H1 (cell line): ENCODE data around the gene C19orf67. TPM values are rescaled to one million over a fixed set of nuclear protein-coding genes. Genes with fewer than 3 reads are reported as not detected.
"Not testable (repeated sequence)": the region's sequence is repeated elsewhere in the genome, so short reads cannot be mapped to it uniquely, and the experiment has no call there.

Experiments used
- CTCF ChIA-PET: fragments of 300-600 bp; sonication (Branson Sonifier 250); formaldehyde crosslinking; loops from one replicate; lab custom pipeline; 2021; ENCODE audit not compliant: partially characterized antibody; lab: Charles Lee
- POLR2A ChIA-PET: fragments of 300-600 bp; sonication (Branson Sonifier 250); formaldehyde crosslinking; loops from one replicate; lab custom pipeline; 2021; ENCODE audit warnings: inconsistent platforms; ENCODE audit not compliant: partially characterized antibody; lab: Charles Lee
- DNase-seq, 2 experiments: peaks; one replicate each; pipeline versions ENCODE4 v3.0.0 to v3.0.0-alpha.2; 2010 to 2022; ENCODE audit warnings: low spot score in 2 of 2, low read depth in 1 of 2, mixed read lengths in 1 of 2
- FAIRE-seq: peaks from 2 replicates; lab custom pipeline; 2011; peaks lifted over from hg19 to GRCh38; lab: Jason Lieb, UNC
- H2AFZ ChIP-seq: 2 replicates; pipeline ENCODE4 v1.8.1; 2012; ENCODE audit warnings: low read length, inconsistent platforms
- H2AK5ac ChIP-seq: 2 replicates; pipeline ENCODE4 v1.6.1; 2013; ENCODE audit warnings: low read depth, low read length
- H2BK120ac ChIP-seq: replicated peaks from 2 replicates; pipeline ENCODE3; 2013; ENCODE audit warnings: low read depth, low read length, inconsistent platforms
- H2BK12ac ChIP-seq: 2 replicates; pipeline ENCODE4 v1.6.1; 2013; ENCODE audit warnings: low read depth, low read length
- H2BK15ac ChIP-seq: 2 replicates; pipeline ENCODE4 v1.6.1; 2013; ENCODE audit warnings: low read length
- H2BK20ac ChIP-seq: 2 replicates; pipeline ENCODE4 v1.6.1; 2013; ENCODE audit warnings: low read length
- H2BK5ac ChIP-seq: 2 replicates; pipeline ENCODE4 v1.6.1; 2013; ENCODE audit warnings: low read depth, low read length
- H3K14ac ChIP-seq: 2 replicates; pipeline ENCODE4 v1.6.1; 2013; ENCODE audit warnings: inconsistent platforms; ENCODE audit not compliant: insufficient read length
- H3K18ac ChIP-seq: 2 replicates; pipeline ENCODE4 v1.6.1; 2013; ENCODE audit warnings: low read length; ENCODE audit errors: extremely low read depth
- H3K23ac ChIP-seq: 2 replicates; pipeline ENCODE4 v1.6.1; 2013; ENCODE audit warnings: inconsistent platforms; ENCODE audit not compliant: insufficient read length
- H3K23me2 ChIP-seq: 2 replicates; pipeline ENCODE4 v1.6.1; 2013; ENCODE audit warnings: low read depth, low read length
- H3K27ac ChIP-seq: 2 replicates; pipeline ENCODE4 v1.6.1; 2011; ENCODE audit warnings: low read depth, low read length, inconsistent platforms
- H3K27me3 ChIP-seq, 4 experiments: replicated peaks in 1 of 4; 1 replicate in 1 of 4; 2 replicates in 3 of 4; pipeline versions ENCODE4 v1.6.1 to v1.8.1; 2011 to 2013; ENCODE audit warnings: low read length in 3 of 4, mild to moderate bottlenecking in 3 of 4, inconsistent platforms in 2 of 4, mixed read lengths in 2 of 4, moderate library complexity in 1 of 4; ENCODE audit not compliant: control insufficient read depth in 3 of 4, insufficient read depth in 3 of 4; ENCODE audit errors: extremely low read depth in 1 of 4
- H3K36me3 ChIP-seq, 4 experiments: 2 replicates each; pipeline versions ENCODE4 v1.6.1 to v1.8.1; 2011 to 2013; ENCODE audit warnings: mild to moderate bottlenecking in 4 of 4, low read length in 3 of 4, moderate library complexity in 2 of 4, control low read depth in 1 of 4, inconsistent platforms in 1 of 4; ENCODE audit not compliant: insufficient read depth in 4 of 4, control insufficient read depth in 2 of 4
- H3K4ac ChIP-seq: replicated peaks from 2 replicates; pipeline ENCODE3; 2013; ENCODE audit warnings: low read length, low read depth, mixed read lengths, inconsistent platforms; ENCODE audit not compliant: insufficient read length
- H3K4me1 ChIP-seq, 4 experiments: replicated peaks in 1 of 4; 1 replicate in 1 of 4; 2 replicates in 3 of 4; pipeline versions ENCODE4 v1.6.1 to v1.8.1; 2011 to 2013; ENCODE audit warnings: low read length in 3 of 4, inconsistent platforms in 2 of 4, mixed read lengths in 1 of 4; ENCODE audit not compliant: insufficient read depth in 4 of 4, control insufficient read depth in 3 of 4
- H3K4me2 ChIP-seq, 2 experiments: 2 replicates each; pipeline versions ENCODE4 v1.6.1 to v1.8.1; 2011 to 2013; ENCODE audit warnings: low read depth in 2 of 2, low read length in 2 of 2, control low read depth in 1 of 2, inconsistent platforms in 1 of 2, mild to moderate bottlenecking in 1 of 2; ENCODE audit not compliant: insufficient read depth in 1 of 2
- H3K4me3 ChIP-seq, 4 experiments: fragments of 200-600, 300-600 bp in 1 of 4; sonication (generic), shearing (Covaris generic), sonication (Bioruptor Twin) in 1 of 4; 2 replicates each; pipeline versions ENCODE4 v1.5.1 to v1.8.1; 2011 to 2016; ENCODE audit warnings: low read length in 4 of 4, low read depth in 3 of 4, control low read depth in 2 of 4, inconsistent platforms in 2 of 4, mild to moderate bottlenecking in 2 of 4, mixed read lengths in 1 of 4, moderate library complexity in 1 of 4; ENCODE audit not compliant: insufficient read depth in 2 of 4; ENCODE audit errors: extremely low read depth in 1 of 4
- H3K56ac ChIP-seq: replicated peaks from 2 replicates; pipeline ENCODE3; 2013; ENCODE audit warnings: low read depth, mild to moderate bottlenecking, mixed read lengths, low read length, inconsistent platforms; ENCODE audit not compliant: insufficient read length
- H3K79me1 ChIP-seq: 2 replicates; pipeline ENCODE4 v1.6.1; 2013; ENCODE audit warnings: low read depth, low read length, control low read depth
- H3K79me2 ChIP-seq, 2 experiments: 2 replicates each; pipeline versions ENCODE4 v1.6.1 to v1.8.1; 2012 to 2013; ENCODE audit warnings: low read length in 2 of 2, mild to moderate bottlenecking in 2 of 2, inconsistent platforms in 1 of 2; ENCODE audit not compliant: insufficient read depth in 2 of 2, control insufficient read depth in 1 of 2
- H3K9ac ChIP-seq, 4 experiments: replicated peaks in 1 of 4; 1 replicate in 1 of 4; 2 replicates in 3 of 4; pipeline versions ENCODE4 v1.6.1 to v1.8.1; 2011 to 2013; ENCODE audit warnings: low read depth in 3 of 4, low read length in 3 of 4, control low read depth in 2 of 4, mild to moderate bottlenecking in 2 of 4, moderate library complexity in 2 of 4, inconsistent platforms in 1 of 4; ENCODE audit errors: extremely low read depth in 1 of 4
- H3K9me3 ChIP-seq, 2 experiments: 2 replicates each; pipeline versions ENCODE4 v1.6.1 to v1.8.1; 2012 to 2013; ENCODE audit warnings: mild to moderate bottlenecking in 2 of 2, moderate library complexity in 2 of 2, control low read depth in 1 of 2, inconsistent platforms in 1 of 2, low read depth in 1 of 2, low read length in 1 of 2, mixed read lengths in 1 of 2; ENCODE audit not compliant: insufficient read depth in 2 of 2
- H4K20me1 ChIP-seq, 2 experiments: replicated peaks in 1 of 2; 2 replicates each; pipeline versions ENCODE3 to v1.8.1; 2011 to 2013; ENCODE audit warnings: inconsistent platforms in 2 of 2, low read length in 2 of 2, mild to moderate bottlenecking in 1 of 2; ENCODE audit not compliant: insufficient read depth in 2 of 2, control insufficient read depth in 1 of 2
- H4K5ac ChIP-seq: 2 replicates; pipeline ENCODE4 v1.6.1; 2013; ENCODE audit warnings: low read length, low read depth, mixed read lengths, inconsistent platforms; ENCODE audit not compliant: insufficient read length
- H4K8ac ChIP-seq: 2 replicates; pipeline ENCODE4 v1.8.0; 2013; ENCODE audit warnings: mild to moderate bottlenecking, moderate library complexity, low read length, inconsistent platforms; ENCODE audit not compliant: insufficient read depth; ENCODE audit errors: extremely low read depth
- H4K91ac ChIP-seq: replicated peaks from 2 replicates; pipeline ENCODE3; 2013; ENCODE audit warnings: low read length, mixed read lengths, inconsistent platforms; ENCODE audit not compliant: insufficient read length
- WGBS, 2 experiments: shearing (Covaris generic) in 1 of 2; methylation state at CpG; one replicate each; pipeline versions ENCODE4 v1.1.6 to v1.1.7; 2013 to 2015; ENCODE audit warnings: low lambda C conversion rate in 2 of 2, mixed read lengths in 2 of 2, inconsistent platforms in 1 of 2, low coverage in 1 of 2, missing lambda C conversion rate in 1 of 2; ENCODE audit not compliant: insufficient replicate concordance in 2 of 2, insufficient coverage in 1 of 2, insufficient read length in 1 of 2; ENCODE audit errors: extremely low coverage in 1 of 2, missing lambda C conversion rate in 1 of 2; 5-methylcytosine and 5-hydroxymethylcytosine counted together
- polyA plus RNA-seq, 7 experiments: library from polyadenylated mRNA; depleted of rRNA in 3 of 7; stranded (reverse) in 5 of 7; unstranded in 2 of 7; fragments of >200 nt in 5 of 7; fragments of 200-250 nt in 2 of 7; gene quantifications; 1 replicate in 5 of 7; 2 replicates in 1 of 7; 4 replicates in 1 of 7; pipeline versions ENCODE4 v1.2.1 to v1.2.3, GENCODE V29; 2011 to 2013; ENCODE audit warnings: missing spikeins in 2 of 7, mixed read lengths in 2 of 7
- total RNA-seq: library from RNA; stranded (reverse); fragmentation: NEBNext Ultra II Directional; extraction: Animal tissue kit (Norgen Biotek cat#: 25700); gene quantifications from 2 replicates; pipeline ENCODE4 v1.2.1, GENCODE V29; 2021

Gene C19orf67
- total and polyA plus RNA-seq, 2 of the 8 experiments (the other 6 are each of a cell fraction or from before 2014, with no cell fraction given) = 0.12 TPM; not detected in 1

DNA sequence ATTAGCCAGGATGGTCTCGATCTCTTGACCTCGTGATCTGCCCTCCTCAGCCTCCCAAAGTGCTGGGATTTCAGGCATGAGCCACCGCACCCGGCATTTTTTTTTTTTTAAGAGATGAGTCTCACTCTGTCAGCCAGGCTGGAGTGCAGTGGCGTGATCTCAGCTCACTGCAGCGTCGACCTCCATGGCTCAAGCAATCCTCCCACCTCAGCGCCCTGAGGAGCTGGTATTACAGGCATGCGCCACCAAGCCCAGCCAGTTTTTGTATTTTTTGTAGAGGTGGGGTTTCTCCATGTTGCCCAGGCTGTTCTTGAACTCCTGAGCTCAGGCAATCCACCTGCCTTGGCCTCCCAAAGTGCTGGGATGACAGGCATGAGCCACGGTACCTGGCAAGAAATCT, 37.7 kb downstream of the C19orf67 start:
- H3K79me1 ChIP-seq = not testable (repeated sequence)
- 90% methylated on average over 8 of the region's 10 CpGs; no CpG with 5 or more reads in 1 of the 2 experiments for WGBS, 2 experiments
- CTCF ChIA-PET = interaction anchor here (0.7 to 9.9 kb wide), 31 partner anchors 9 to 953 kb away, joined by 3 to 77 read pairs (median 5); partner anchors contain the start of genes DCAF15, IL27RA, MISP3 and PALM3

More for the DNA sequence above, 37.7 kb downstream of the C19orf67 start:
- H3K79me2 ChIP-seq, H3K23ac ChIP-seq, H3K4me2 ChIP-seq, DNase-seq, H3K4ac ChIP-seq, H3K9me3 ChIP-seq, H2AFZ ChIP-seq, H3K27ac ChIP-seq, H3K4me1 ChIP-seq, H4K5ac ChIP-seq, H2BK20ac ChIP-seq, H2AK5ac ChIP-seq, H3K23me2 ChIP-seq, FAIRE-seq, H3K56ac ChIP-seq, H2BK15ac ChIP-seq, H2BK5ac ChIP-seq, H2BK120ac ChIP-seq, H3K18ac ChIP-seq, H4K91ac ChIP-seq, H3K4me3 ChIP-seq, H3K9ac ChIP-seq, H4K20me1 ChIP-seq, H2BK12ac ChIP-seq, H3K36me3 ChIP-seq, H3K27me3 ChIP-seq, H3K14ac ChIP-seq: not testable (repeated sequence)
- POLR2A ChIA-PET = interaction anchor here (1.1 to 1.2 kb wide), 2 partner anchors 9 to 86 kb away, joined by 3 to 5 read pairs; no protein-coding TSS in a partner anchor
- H4K8ac ChIP-seq = peak overlapping the region; percentile 68; the same call in 1 of the 2 replicates
